Pancreas (tissue), 10 donors: ENCODE results near the gene MCTP1. TPM values are rescaled to one million over a fixed set of nuclear protein-coding genes. Genes with fewer than 3 reads are reported as not detected.

Source experiments
- ATAC-seq, 4 donors: fragments of 200-7000 bp; cut with Tn5 transposase; one replicate each; pipeline versions ENCODE4 v1.8.0 to v1.9.1; 2020; ENCODE audit warnings: mild to moderate bottlenecking in 4 of 4, moderate library complexity in 4 of 4
- DNase-seq, 6 donors: peaks; one replicate each; pipeline ENCODE4 v3.0.0-alpha.2; 2020
- FAIRE-seq: peaks from 2 replicates; lab custom pipeline; 2012; peaks lifted over from hg19 to GRCh38; lab: Jason Lieb, UNC
- H3K27ac ChIP-seq, 4 donors: fragments of 200-600 bp; sonication (generic); 1 replicate in 3 of 4; 2 replicates in 1 of 4; pipeline versions ENCODE4 v1.5.0 to v1.8.0; 2020
- H3K27me3 ChIP-seq, 4 donors: fragments of 200-600 bp; one replicate each; pipeline ENCODE4 v1.8.0; 2021
- H3K36me3 ChIP-seq, 3 donors: fragments of 200-600 bp; sonication (generic) in 1 of 3; one replicate each; pipeline versions ENCODE4 v1.5.0 to v1.8.0; 2020 to 2021
- H3K4me1 ChIP-seq, 3 donors: fragments of 200-600 bp; one replicate each; pipeline ENCODE4 v1.8.0; 2021
- H3K4me3 ChIP-seq, 4 donors: fragments of 200-600 bp; sonication (generic) in 2 of 4; one replicate each; pipeline versions ENCODE4 v1.5.0 to v1.8.0; 2020 to 2021
- H3K9me3 ChIP-seq, 4 donors: fragments of 200-600 bp; one replicate each; pipeline ENCODE4 v1.8.0; 2021
- WGBS, 2 donors: extraction: QIAGEN DNeasy Blood & Tissue Kit; methylation state at CpG; one replicate each; pipeline ENCODE4 v1.1.7; 2013; 5-methylcytosine and 5-hydroxymethylcytosine counted together
- intact Hi-C, 3 donors: fragments of 100-400 bp; cut with DNase I; formaldehyde crosslinking; loops; one replicate each; pipeline versions ENCODE4 v1.11.1 to v1.14.2; 2022
- polyA plus RNA-seq, 2 donors: library from polyadenylated mRNA; stranded (reverse); fragments of 200-250 nt; gene quantifications; one replicate each; pipeline ENCODE4 v1.2.3, GENCODE V29; 2013
- total RNA-seq, 6 donors: library from RNA; stranded (reverse); fragmentation: NEBNext Ultra II Directional in 4 of 6; extraction: Animal tissue kit (Norgen Biotek cat#: 25700) in 4 of 6; gene quantifications; one replicate each; pipeline versions ENCODE4 v1.2.1 to v1.2.4, GENCODE V29; 2021 to 2023
- TF ChIP-seq, protein P1 (sequence below), 4 donors: fragments of 200-600 bp; sonication (generic) in 3 of 4; IDR thresholded peaks; one replicate each; pipeline versions ENCODE4 v1.5.0 to v1.8.0; 2021; ENCODE audit warnings: antibody characterized with exemption in 4 of 4
- donor health status: healthy with polysubstance abuse.
- donor health status: DM: no; HTN: no; CAD: no; lungs with moderate emphysema.
- donor health status: DM: no; HTN: no; CAD: no.
- donor health status: control.
- donor health status: control.
- donor health status: Bipolar disorder and iron deficiency.
- donor health status: DM: yes; HTN: yes; CAD: no.
- donor health status: DM: no; HTN: no; CAD: no.
- donor health status: DM: no; HTN: no; CAD: no.
- donor health status: DM: yes; HTN: yes; CAD: no.

Gene MCTP1
- total and polyA plus RNA-seq, 8 donors, result 0.80 to 8.1 (median 2.2) TPM

DNA sequence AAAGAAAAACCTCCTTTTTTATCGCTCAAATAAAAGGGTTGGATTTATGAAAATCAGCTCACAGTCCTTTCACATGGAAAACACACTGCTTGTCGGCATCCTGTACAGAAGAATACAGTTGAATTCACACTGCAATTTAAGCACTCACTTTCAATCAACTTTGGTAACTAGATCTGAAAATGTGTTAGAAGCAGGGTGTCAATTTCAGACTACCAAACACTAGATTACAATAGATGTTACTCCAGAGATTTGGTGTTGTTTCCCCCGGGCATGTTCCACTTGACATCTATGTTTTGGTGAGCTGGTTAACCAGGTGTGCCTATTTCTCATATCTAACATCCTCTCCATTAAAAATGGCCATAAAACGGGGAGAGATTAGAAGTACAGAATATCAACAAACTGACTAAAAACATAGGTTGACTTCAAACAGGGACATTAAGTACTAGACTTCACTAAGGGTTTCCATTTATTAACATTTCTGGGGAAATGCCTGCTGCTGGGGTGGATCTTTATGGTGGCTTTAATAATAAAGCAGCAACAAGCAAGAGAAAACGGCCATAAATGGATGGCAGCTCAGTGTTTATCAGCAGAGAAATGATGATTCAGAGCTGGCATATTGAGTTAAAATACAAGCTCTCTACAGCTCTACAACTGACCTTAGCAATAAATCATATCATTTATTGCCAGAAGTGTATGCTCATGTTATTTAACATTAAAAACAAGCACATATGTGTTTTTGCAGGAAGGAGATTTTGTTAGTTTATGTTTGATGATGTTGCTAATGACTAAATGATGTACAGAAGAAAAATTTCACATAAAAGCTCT, 507.6 kb downstream of the MCTP1 start:
- 56 to 67% methylated on average over 5 of the region's 5 CpGs for WGBS, 2 donors
- TF ChIP-seq, protein P1, sequence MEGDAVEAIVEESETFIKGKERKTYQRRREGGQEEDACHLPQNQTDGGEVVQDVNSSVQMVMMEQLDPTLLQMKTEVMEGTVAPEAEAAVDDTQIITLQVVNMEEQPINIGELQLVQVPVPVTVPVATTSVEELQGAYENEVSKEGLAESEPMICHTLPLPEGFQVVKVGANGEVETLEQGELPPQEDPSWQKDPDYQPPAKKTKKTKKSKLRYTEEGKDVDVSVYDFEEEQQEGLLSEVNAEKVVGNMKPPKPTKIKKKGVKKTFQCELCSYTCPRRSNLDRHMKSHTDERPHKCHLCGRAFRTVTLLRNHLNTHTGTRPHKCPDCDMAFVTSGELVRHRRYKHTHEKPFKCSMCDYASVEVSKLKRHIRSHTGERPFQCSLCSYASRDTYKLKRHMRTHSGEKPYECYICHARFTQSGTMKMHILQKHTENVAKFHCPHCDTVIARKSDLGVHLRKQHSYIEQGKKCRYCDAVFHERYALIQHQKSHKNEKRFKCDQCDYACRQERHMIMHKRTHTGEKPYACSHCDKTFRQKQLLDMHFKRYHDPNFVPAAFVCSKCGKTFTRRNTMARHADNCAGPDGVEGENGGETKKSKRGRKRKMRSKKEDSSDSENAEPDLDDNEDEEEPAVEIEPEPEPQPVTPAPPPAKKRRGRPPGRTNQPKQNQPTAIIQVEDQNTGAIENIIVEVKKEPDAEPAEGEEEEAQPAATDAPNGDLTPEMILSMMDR (IDR thresholded peaks at IDR 0.05), result no peak
- intact Hi-C loops, result no loop called here
- no peaks in the 10 kb centered on the region for H3K36me3 ChIP-seq
- ATAC-seq (no peak), DNase-seq (no peak), FAIRE-seq (no peak)
- H3K9me3 ChIP-seq, result no peaks in the 10 kb centered on the region
- H3K27me3 ChIP-seq, result peaks cover 0 to 4% (median 0%) of the 10 kb centered on the region in 4 donors
- H3K4me1 ChIP-seq, result no peaks in the 10 kb centered on the region
- no peak overlapping the region for H3K27ac ChIP-seq
- no peak overlapping the region for H3K4me3 ChIP-seq

GRCh38 chr5:94776167-94776566, 508.7 kb downstream of the MCTP1 start:
- intact Hi-C loops, result no loop called here
- Histone ChIP-seq H3K36me3 (no peaks in the 10 kb centered on the region), H3K4me3 (no peak overlapping the region), H3K27me3 (no peaks in the 10 kb centered on the region), H3K4me1 (no peaks in the 10 kb centered on the region), H3K27ac (no peak overlapping the region), H3K9me3 (no peaks in the 10 kb centered on the region)
- FAIRE-seq (no peak), ATAC-seq (no peak), DNase-seq (no peak)
- TF ChIP-seq, protein P1 (IDR thresholded peaks at IDR 0.05), result no peak
- WGBS, 2 donors, result 46 to 52% methylated on average over 5 of the region's 5 CpGs

GRCh38 chr5:94775088-94775487, 509.8 kb downstream of the MCTP1 start:
- Histone ChIP-seq H3K36me3 (no peaks in the 10 kb centered on the region), H3K4me3 (no peak overlapping the region), H3K27ac (no peak overlapping the region), H3K27me3 (no peaks in the 10 kb centered on the region), H3K9me3 (no peaks in the 10 kb centered on the region), H3K4me1 (no peaks in the 10 kb centered on the region)
- intact Hi-C loops, result no loop called here
- no peak for DNase-seq
- WGBS, 2 donors, result 73 to 77% methylated on average over 2 of the region's 2 CpGs
- ATAC-seq, result no peak
- TF ChIP-seq, protein P1 (IDR thresholded peaks at IDR 0.05), result no peak
- FAIRE-seq, result no peak

DNA sequence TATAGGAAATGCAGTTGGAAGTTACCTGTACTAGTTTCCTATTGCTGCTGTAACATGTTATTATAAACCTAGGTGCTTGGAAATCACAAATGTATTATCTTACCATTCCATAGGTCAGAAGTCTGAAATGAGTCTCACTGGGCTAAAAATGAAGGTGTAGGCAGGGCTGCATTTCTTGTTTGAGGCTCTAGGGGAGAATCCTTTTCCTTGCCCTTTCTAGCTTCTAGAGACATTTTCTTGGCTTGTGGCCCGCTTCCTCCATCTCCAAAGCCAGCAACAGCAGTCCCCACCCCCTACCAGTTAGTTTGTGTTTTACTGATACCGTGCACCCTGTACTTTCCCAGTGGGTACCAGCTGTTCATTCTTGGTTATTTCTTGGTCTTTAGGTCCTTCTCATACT, 513.2 kb downstream of the MCTP1 start:
- Histone ChIP-seq H3K27me3 (no peaks in the 10 kb centered on the region), H3K4me3 (no peak overlapping the region), H3K4me1 (no peaks in the 10 kb centered on the region), H3K36me3 (no peaks in the 10 kb centered on the region), H3K9me3 (no peaks in the 10 kb centered on the region), H3K27ac (no peak overlapping the region)
- FAIRE-seq (no peak), DNase-seq (no peak), ATAC-seq (no peak)
- WGBS, 2 donors, result 62 to 64% methylated on average over 2 of the region's 2 CpGs
- TF ChIP-seq, protein P1 (IDR thresholded peaks at IDR 0.05), result no peak
- intact Hi-C loops, result no loop called here

- ATAC-seq (no peak), DNase-seq (no peak), FAIRE-seq (no peak)
- Histone ChIP-seq H3K36me3 (no peaks in the 10 kb centered on the region), H3K27ac (no peak overlapping the region), H3K4me1 (no peaks in the 10 kb centered on the region), H3K27me3 (no peaks in the 10 kb centered on the region), H3K4me3 (no peak overlapping the region), H3K9me3 (no peaks in the 10 kb centered on the region)
- WGBS, 2 donors, result 62 to 74% methylated on average over 7 of the region's 7 CpGs
- TF ChIP-seq, protein P1 (IDR thresholded peaks at IDR 0.05), result no peak
- intact Hi-C loops, result no loop called here
These were observed 514.9 kb downstream of the MCTP1 start for GRCh38 chr5:94769996-94770395.
